ENCODE results near the gene DOK3. TPM values are rescaled to one million over a fixed set of nuclear protein-coding genes. Genes with fewer than 3 reads are reported as not detected.

Gene DOK3
- total and polyA plus RNA-seq, 4 donors: 15.6 to 146 (median 47.8) TPM

- Histone ChIP-seq H3K36me3 (ENCODE audit: control insufficient read depth in 4 of 4, insufficient read depth in 4 of 4, low read length in 4 of 4) (peaks cover 19 to 73% (median 51%) of the 10 kb centered on the region in 4 donors), H3K27ac (ENCODE audit: low read depth in 1 of 2, low read length in 1 of 2) (no peak overlapping the region), H3K4me3 (no peak overlapping the region), H3K4me1 (ENCODE audit: control insufficient read depth in 5 of 5, insufficient read depth in 5 of 5, low read length in 5 of 5) (no peaks in the 10 kb centered on the region), H3K27me3 (ENCODE audit: control insufficient read depth in 3 of 3, insufficient read depth in 3 of 3, low read length in 2 of 3) (no peaks in the 10 kb centered on the region), H3K9me3 (ENCODE audit: control insufficient read depth in 4 of 4, insufficient read depth in 3 of 4, low read length in 3 of 4) (no peaks in the 10 kb centered on the region), H3K9ac (ENCODE audit: insufficient read depth in 1 of 2, low read length in 2 of 2) (no peak overlapping the region)
- no peak for ATAC-seq (ENCODE audit: insufficient read depth, low FRiP score)
- no peak for DNase-seq
- no peak for TF ChIP-seq CTCF (IDR thresholded peaks at IDR 0.05; ENCODE audit: control extremely low read depth, extremely low read depth)
- whole genome bisulfite sequencing, 2 donors: 94 to 96% methylated on average over 8 of the region's 8 CpGs
These were observed 18.0 kb upstream of the DOK3 start for GRCh38 chr5:177527595-177527994.

- ATAC-seq (ENCODE audit: insufficient read depth, low FRiP score): no peak
- H3K4me1 ChIP-seq (ENCODE audit: control insufficient read depth in 5 of 5, insufficient read depth in 5 of 5, low read length in 5 of 5): no peaks in the 10 kb centered on the region
- no peak for DNase-seq
- TF ChIP-seq CTCF (IDR thresholded peaks at IDR 0.05; ENCODE audit: control extremely low read depth, extremely low read depth): no peak
- peaks cover 19 to 72% (median 47%) of the 10 kb centered on the region in 4 donors for H3K36me3 ChIP-seq (ENCODE audit: control insufficient read depth in 4 of 4, insufficient read depth in 4 of 4, low read length in 4 of 4)
- H3K9ac ChIP-seq (ENCODE audit: insufficient read depth in 1 of 2, low read length in 2 of 2): no peak overlapping the region
- H3K27ac ChIP-seq (ENCODE audit: low read depth in 1 of 2, low read length in 1 of 2): no peak overlapping the region
- H3K27me3 ChIP-seq (ENCODE audit: control insufficient read depth in 3 of 3, insufficient read depth in 3 of 3, low read length in 2 of 3): no peaks in the 10 kb centered on the region
- H3K4me3 ChIP-seq: no peak overlapping the region
- 94 to 95% methylated on average over 6 of the region's 6 CpGs for WGBS, 2 donors
- no peaks in the 10 kb centered on the region for H3K9me3 ChIP-seq (ENCODE audit: control insufficient read depth in 4 of 4, insufficient read depth in 3 of 4, low read length in 3 of 4)
These were observed 17.2 kb upstream of the DOK3 start for GRCh38 chr5:177526791-177527190.

GRCh38 chr5:177526191-177526590, 16.6 kb upstream of the DOK3 start:
- H3K4me1 ChIP-seq (ENCODE audit: control insufficient read depth in 5 of 5, insufficient read depth in 5 of 5, low read length in 5 of 5): no peaks in the 10 kb centered on the region

More at GRCh38 chr5:177526191-177526590, 16.6 kb upstream of the DOK3 start:
- H3K9me3 ChIP-seq (ENCODE audit: control insufficient read depth in 4 of 4, insufficient read depth in 3 of 4, low read length in 3 of 4): no peaks in the 10 kb centered on the region
- DNase-seq (no peak), ATAC-seq (ENCODE audit: insufficient read depth, low FRiP score) (no peak)
- no peak overlapping the region for H3K4me3 ChIP-seq
- no peak overlapping the region for H3K9ac ChIP-seq (ENCODE audit: insufficient read depth in 1 of 2, low read length in 2 of 2)
- H3K27ac ChIP-seq (ENCODE audit: low read depth in 1 of 2, low read length in 1 of 2): no peak overlapping the region
- no peak for TF ChIP-seq CTCF (IDR thresholded peaks at IDR 0.05; ENCODE audit: control extremely low read depth, extremely low read depth)
- 88 to 98% methylated on average over 4 of the region's 4 CpGs for WGBS, 2 donors
- H3K27me3 ChIP-seq (ENCODE audit: control insufficient read depth in 3 of 3, insufficient read depth in 3 of 3, low read length in 2 of 3): no peaks in the 10 kb centered on the region
- H3K36me3 ChIP-seq (ENCODE audit: control insufficient read depth in 4 of 4, insufficient read depth in 4 of 4, low read length in 4 of 4): peaks cover 20 to 73% (median 51%) of the 10 kb centered on the region in 4 donors
